ENCODE data around the gene PMPCB. TPM values are rescaled to one million over a fixed set of nuclear protein-coding genes. Genes with fewer than 3 reads are reported as not detected.

Gene PMPCB
- total and polyA plus RNA-seq, 3 donors from 2014 or later = 63.2 to 92.0 (median 63.7) TPM

GRCh38 chr7:103341466-103341865 is 44.2 kb downstream of the PMPCB start:
- no peaks in the 10 kb centered on the region for H3K36me3 ChIP-seq (ENCODE audit: low read depth, missing control alignments)
- intact Hi-C loops (cut with DNase I; ENCODE audit: low total_unique reads) = no loop called here
- no peak overlapping the region for H3K4me3 ChIP-seq

DNA sequence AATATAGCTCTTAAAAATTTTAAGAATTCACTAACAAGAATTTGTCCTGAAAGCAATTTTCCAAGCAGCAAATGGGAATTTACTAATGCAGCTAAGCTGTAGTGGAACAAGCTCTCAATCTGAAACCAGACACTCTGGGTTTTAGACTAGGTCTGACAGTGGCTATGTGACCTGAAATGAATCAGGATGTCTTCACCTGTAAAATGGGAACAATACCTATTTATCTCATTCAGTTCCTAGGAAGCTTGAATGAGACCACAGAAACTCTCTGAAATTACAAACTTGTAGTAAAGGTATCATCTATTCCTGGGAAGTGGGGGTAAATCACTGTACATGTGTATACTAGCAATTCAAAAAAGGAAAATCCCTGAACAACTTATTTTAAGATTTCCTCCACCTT is 46.1 kb downstream of the PMPCB start:
- Histone ChIP-seq H3K36me3 (ENCODE audit: low read depth, missing control alignments) (no peaks in the 10 kb centered on the region), H3K9me3 (no peaks in the 10 kb centered on the region), H3K4me3 (peak overlapping the region; percentile 83 to 86), H3K27me3 (no peaks in the 10 kb centered on the region), H3K4me1 (peaks cover 13% of the 10 kb centered on the region), H3K27ac (peak overlapping the region in 1 of 2 donors; percentile 64)
- intact Hi-C loops (cut with DNase I; ENCODE audit: low total_unique reads) = no loop called here
- no peak for DNase-seq
- TF ChIP-seq POLR2A (IDR thresholded peaks at IDR 0.05) = no peak

More at GRCh38 chr7:103341466-103341865, 44.2 kb downstream of the PMPCB start:
- Histone ChIP-seq H3K27me3 (no peaks in the 10 kb centered on the region), H3K9me3 (no peaks in the 10 kb centered on the region), H3K4me1 (peaks cover 12% of the 10 kb centered on the region), H3K27ac (no peak overlapping the region)
- TF ChIP-seq POLR2A (IDR thresholded peaks at IDR 0.05) = no peak
- TF ChIP-seq, protein P1, sequence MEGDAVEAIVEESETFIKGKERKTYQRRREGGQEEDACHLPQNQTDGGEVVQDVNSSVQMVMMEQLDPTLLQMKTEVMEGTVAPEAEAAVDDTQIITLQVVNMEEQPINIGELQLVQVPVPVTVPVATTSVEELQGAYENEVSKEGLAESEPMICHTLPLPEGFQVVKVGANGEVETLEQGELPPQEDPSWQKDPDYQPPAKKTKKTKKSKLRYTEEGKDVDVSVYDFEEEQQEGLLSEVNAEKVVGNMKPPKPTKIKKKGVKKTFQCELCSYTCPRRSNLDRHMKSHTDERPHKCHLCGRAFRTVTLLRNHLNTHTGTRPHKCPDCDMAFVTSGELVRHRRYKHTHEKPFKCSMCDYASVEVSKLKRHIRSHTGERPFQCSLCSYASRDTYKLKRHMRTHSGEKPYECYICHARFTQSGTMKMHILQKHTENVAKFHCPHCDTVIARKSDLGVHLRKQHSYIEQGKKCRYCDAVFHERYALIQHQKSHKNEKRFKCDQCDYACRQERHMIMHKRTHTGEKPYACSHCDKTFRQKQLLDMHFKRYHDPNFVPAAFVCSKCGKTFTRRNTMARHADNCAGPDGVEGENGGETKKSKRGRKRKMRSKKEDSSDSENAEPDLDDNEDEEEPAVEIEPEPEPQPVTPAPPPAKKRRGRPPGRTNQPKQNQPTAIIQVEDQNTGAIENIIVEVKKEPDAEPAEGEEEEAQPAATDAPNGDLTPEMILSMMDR (IDR thresholded peaks at IDR 0.05) = no peak
- no peak for DNase-seq
- 77 to 88% methylated on average over 2 of the region's 2 CpGs for WGBS, 2 donors

DNA sequence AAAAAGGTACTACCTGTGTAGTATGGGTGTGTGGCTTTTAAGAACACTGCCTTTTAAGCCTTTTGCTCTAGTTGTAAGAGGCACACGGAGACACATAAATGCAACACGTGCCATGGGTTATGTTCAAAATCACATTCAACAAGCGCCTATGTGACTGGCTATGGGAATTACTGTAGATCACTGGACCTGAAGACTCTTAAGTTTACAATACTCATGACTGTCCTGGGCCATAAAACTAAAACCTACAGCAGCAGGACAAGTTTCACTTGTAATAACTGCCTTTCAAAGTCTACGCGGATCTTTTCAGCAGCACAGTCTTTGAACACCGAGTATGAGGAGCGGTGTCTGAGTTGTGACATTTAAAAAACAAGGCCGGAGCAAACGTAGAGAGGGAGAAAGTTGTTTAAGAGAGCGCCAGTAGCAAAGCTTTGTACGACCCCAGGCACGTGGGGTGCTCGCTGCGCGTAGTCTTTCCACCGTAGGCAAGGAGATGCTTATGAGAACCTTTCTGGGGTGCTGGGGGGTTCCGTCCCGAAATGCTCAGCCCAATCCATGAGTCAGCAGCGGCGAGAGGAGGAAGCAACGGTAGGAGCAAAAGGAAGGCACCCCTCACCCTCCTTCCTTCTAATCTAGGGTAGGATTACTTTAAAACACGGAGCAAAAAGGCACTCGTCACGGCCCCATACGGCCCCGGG is 46.7 kb downstream of the PMPCB start:
- DNase-seq = peak; percentile 34
- intact Hi-C loops (cut with DNase I; ENCODE audit: low total_unique reads) = no loop called here
- 0 to 1% methylated on average over 16 to 26 of the region's 26 CpGs for WGBS, 2 donors
- H3K4me1 ChIP-seq = peaks cover 19% of the 10 kb centered on the region
- H3K36me3 ChIP-seq (ENCODE audit: low read depth, missing control alignments) = no peaks in the 10 kb centered on the region
- peak overlapping the region; percentile 83 to 86 for H3K4me3 ChIP-seq
- no peaks in the 10 kb centered on the region for H3K27me3 ChIP-seq
- no peak for TF ChIP-seq POLR2A (IDR thresholded peaks at IDR 0.05)
- TF ChIP-seq, protein P1 (IDR thresholded peaks at IDR 0.05) = no peak
- H3K9me3 ChIP-seq = no peaks in the 10 kb centered on the region
- H3K27ac ChIP-seq = peak overlapping the region; percentile 64 to 71

- peaks cover 23% of the 10 kb centered on the region for H3K4me1 ChIP-seq
- DNase-seq = peak; percentile 95
- intact Hi-C loops (cut with DNase I; ENCODE audit: low total_unique reads) = no loop called here
- no peaks in the 10 kb centered on the region for H3K9me3 ChIP-seq
- H3K36me3 ChIP-seq (ENCODE audit: low read depth, missing control alignments) = no peaks in the 10 kb centered on the region
- WGBS, 2 donors = 7 to 12% methylated on average over 24 to 43 of the region's 43 CpGs
- TF ChIP-seq, protein P1 (IDR thresholded peaks at IDR 0.05) = no peak
- TF ChIP-seq POLR2A (IDR thresholded peaks at IDR 0.05) = no peak
- H3K27me3 ChIP-seq = no peaks in the 10 kb centered on the region
- peak within 1 kb of the TSS; percentile 64 to 71 for H3K27ac ChIP-seq
- peak within 1 kb of the TSS; percentile 83 to 86 for H3K4me3 ChIP-seq
Observed at GRCh38 chr7:103344453-103345149, 47.4 kb downstream of the PMPCB start, which contains the start of gene DNAJC2. DNAJC2 (minus strand) TSS chr7:103344767; CDS start chr7:103344622, 145 bp downstream.

- Histone ChIP-seq H3K4me3 (no peak overlapping the region), H3K27ac (no peak overlapping the region), H3K36me3 (ENCODE audit: low read depth, missing control alignments) (no peaks in the 10 kb centered on the region), H3K27me3 (no peaks in the 10 kb centered on the region), H3K9me3 (no peaks in the 10 kb centered on the region), H3K4me1 (peaks cover 25% of the 10 kb centered on the region)
- no peak for TF ChIP-seq POLR2A (IDR thresholded peaks at IDR 0.05)
- TF ChIP-seq, protein P1 (IDR thresholded peaks at IDR 0.05) = no peak
- WGBS, 2 donors = 69 to 82% methylated on average over 5 of the region's 5 CpGs
- no peak for DNase-seq
- intact Hi-C loops (cut with DNase I; ENCODE audit: low total_unique reads) = no loop called here
Observed at GRCh38 chr7:103346396-103346795, 49.2 kb downstream of the PMPCB start.

All from testis (tissue), 3 donors.